ENCODE data around the gene SLC30A4.

SLC30A4 gene

GRCh38 chr15:45434078-45434567 is 88.4 kb downstream of the SLC30A4 start:
- H3K27me3 Mint-ChIP-seq, result peaks cover 3% of the 10 kb centered on the region

GRCh38 chr15:45431511-45431910 is 91.0 kb downstream of the SLC30A4 start:
- Mint-ChIP-seq H3K9me3 (no peaks in the 10 kb centered on the region), H3K27me3 (peaks cover 3% of the 10 kb centered on the region), H3K4me1 (ENCODE audit: low read depth) (peaks cover 13% of the 10 kb centered on the region), H3K36me3 (ENCODE audit: low read depth) (peaks cover 7% of the 10 kb centered on the region), H3K4me3 (peak overlapping the region; percentile 2), H3K27ac (no peak overlapping the region)
- intact Hi-C loops (cut with micrococcal nuclease), result no loop called here

More at GRCh38 chr15:45434078-45434567, 88.4 kb downstream of the SLC30A4 start:
- Mint-ChIP-seq H3K27ac (no peak overlapping the region), H3K36me3 (ENCODE audit: low read depth) (peaks cover 7% of the 10 kb centered on the region), H3K9me3 (no peaks in the 10 kb centered on the region), H3K4me1 (ENCODE audit: low read depth) (peaks cover 20% of the 10 kb centered on the region), H3K4me3 (no peak overlapping the region)
- intact Hi-C loops (cut with micrococcal nuclease), result no loop called here

- no peaks in the 10 kb centered on the region for H3K9me3 Mint-ChIP-seq
- peaks cover 3% of the 10 kb centered on the region for H3K27me3 Mint-ChIP-seq
- H3K27ac Mint-ChIP-seq, result peak overlapping the region; percentile 20
- intact Hi-C loops (cut with micrococcal nuclease), result loop anchor here (1.0 to 10.0 kb wide), 3 partner anchors 27 to 184 kb away; no protein-coding TSS in a partner anchor
- H3K4me3 Mint-ChIP-seq, result peak overlapping the region; percentile 69
- peaks cover 7% of the 10 kb centered on the region for H3K36me3 Mint-ChIP-seq (ENCODE audit: low read depth)
- peaks cover 14% of the 10 kb centered on the region for H3K4me1 Mint-ChIP-seq (ENCODE audit: low read depth)
Measured at GRCh38 chr15:45429941-45430792, 92.4 kb downstream of the SLC30A4 start.

Data from dendritic cell treated with granulocyte-macrophage colony-stimulating factor and Interleukin-4, amounts not matched to agents 40 ng/mL and 50 ng/mL, for 4 days (primary cell).